Progenitor cell of endocrine pancreas (in vitro differentiated cells): Measurements from ENCODE around the gene HOOK1. TPM values are rescaled to one million over a fixed set of nuclear protein-coding genes. Genes with fewer than 3 reads are reported as not detected.
"Not testable (repeated sequence)": the region's sequence is repeated elsewhere in the genome, so short reads cannot be mapped to it uniquely, and the experiment has no call there.

Experiments
- DNase-seq: peaks from one replicate; pipeline ENCODE4 v3.0.0; 2021; ENCODE audit warnings: low spot score; ENCODE audit not compliant: unreplicated experiment
- H3K27ac Mint-ChIP-seq: 2 replicates; pipeline ENCODE4 v1.8.0; 2021; ENCODE audit warnings: mild to moderate bottlenecking, moderate library complexity, mixed read lengths
- H3K27me3 Mint-ChIP-seq: 2 replicates; pipeline ENCODE4 v1.8.0; 2021; ENCODE audit warnings: mixed read lengths
- H3K36me3 Mint-ChIP-seq: 2 replicates; pipeline ENCODE4 v1.8.0; 2022; ENCODE audit warnings: mixed read lengths; ENCODE audit not compliant: insufficient read depth
- H3K4me1 Mint-ChIP-seq: 2 replicates; pipeline ENCODE4 v1.8.0; 2021; ENCODE audit warnings: low read depth, mixed read lengths
- H3K4me3 Mint-ChIP-seq: 2 replicates; pipeline ENCODE4 v1.8.0; 2021; ENCODE audit warnings: low read depth, mild to moderate bottlenecking, moderate library complexity, mixed read lengths
- H3K9me3 Mint-ChIP-seq: 2 replicates; pipeline ENCODE4 v1.8.0; 2021; ENCODE audit warnings: low read depth, mixed read lengths
- total RNA-seq: library from RNA; stranded (reverse); gene quantifications from 2 replicates; pipeline ENCODE4 v1.2.1, GENCODE V29; 2021
- TF ChIP-seq, protein P1 (sequence below): fragments of 200-600 bp; sonication (generic); IDR thresholded peaks from one replicate; pipeline ENCODE4 v1.5.0; 2021; ENCODE audit warnings: antibody characterized with exemption, mild to moderate bottlenecking; ENCODE audit not compliant: unreplicated experiment

HOOK1 gene
- total RNA-seq, 1 donor from 2014 or later, result 51.2 TPM

DNA sequence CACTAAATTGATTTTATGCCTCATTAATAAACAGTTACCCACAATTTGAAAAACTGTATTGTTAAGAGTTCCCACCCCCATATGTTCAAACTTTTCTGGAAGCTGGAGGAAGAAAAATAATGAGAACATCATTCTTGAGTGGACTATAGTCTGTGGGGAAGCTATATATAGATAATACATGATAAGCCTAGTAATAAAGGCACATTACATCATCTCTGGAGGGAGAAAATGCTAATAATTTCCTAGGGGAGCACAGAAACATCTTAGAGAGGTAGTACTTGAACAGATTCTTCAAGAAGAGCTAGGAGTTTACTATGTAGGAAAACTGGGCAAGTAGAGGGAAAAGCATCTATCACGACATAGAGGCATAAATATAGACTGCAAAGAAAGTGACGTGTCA, 92.2 kb downstream of the HOOK1 start:
- Mint-ChIP-seq H3K27ac (no peak overlapping the region), H3K4me3 (no peak overlapping the region), H3K9me3 (no peaks in the 10 kb centered on the region), H3K27me3 (peaks cover 3% of the 10 kb centered on the region), H3K4me1 (no peaks in the 10 kb centered on the region), H3K36me3 (no peaks in the 10 kb centered on the region)
- no peak for DNase-seq
- TF ChIP-seq, protein P1, sequence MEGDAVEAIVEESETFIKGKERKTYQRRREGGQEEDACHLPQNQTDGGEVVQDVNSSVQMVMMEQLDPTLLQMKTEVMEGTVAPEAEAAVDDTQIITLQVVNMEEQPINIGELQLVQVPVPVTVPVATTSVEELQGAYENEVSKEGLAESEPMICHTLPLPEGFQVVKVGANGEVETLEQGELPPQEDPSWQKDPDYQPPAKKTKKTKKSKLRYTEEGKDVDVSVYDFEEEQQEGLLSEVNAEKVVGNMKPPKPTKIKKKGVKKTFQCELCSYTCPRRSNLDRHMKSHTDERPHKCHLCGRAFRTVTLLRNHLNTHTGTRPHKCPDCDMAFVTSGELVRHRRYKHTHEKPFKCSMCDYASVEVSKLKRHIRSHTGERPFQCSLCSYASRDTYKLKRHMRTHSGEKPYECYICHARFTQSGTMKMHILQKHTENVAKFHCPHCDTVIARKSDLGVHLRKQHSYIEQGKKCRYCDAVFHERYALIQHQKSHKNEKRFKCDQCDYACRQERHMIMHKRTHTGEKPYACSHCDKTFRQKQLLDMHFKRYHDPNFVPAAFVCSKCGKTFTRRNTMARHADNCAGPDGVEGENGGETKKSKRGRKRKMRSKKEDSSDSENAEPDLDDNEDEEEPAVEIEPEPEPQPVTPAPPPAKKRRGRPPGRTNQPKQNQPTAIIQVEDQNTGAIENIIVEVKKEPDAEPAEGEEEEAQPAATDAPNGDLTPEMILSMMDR, result no peak

DNA sequence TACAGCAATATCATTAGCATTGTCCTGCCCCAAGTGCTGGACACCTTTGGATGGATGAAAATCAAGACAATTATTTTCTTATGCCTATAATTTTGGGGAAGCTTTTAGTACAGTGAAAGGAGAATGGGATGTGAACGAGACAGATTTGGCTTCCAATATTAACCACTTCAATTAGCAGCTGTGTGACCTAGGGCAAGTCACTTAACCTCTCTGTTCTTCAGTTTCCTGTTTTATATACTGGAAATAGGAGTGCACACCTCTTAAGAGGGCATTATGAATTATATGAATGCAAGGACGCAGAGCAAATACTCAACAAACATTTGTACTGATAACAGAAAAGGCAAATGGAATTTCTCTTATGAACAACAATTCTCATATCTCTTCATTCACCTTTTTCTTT, 93.3 kb downstream of the HOOK1 start:
- Mint-ChIP-seq H3K27me3 (peaks cover 3% of the 10 kb centered on the region), H3K4me1 (no peaks in the 10 kb centered on the region), H3K4me3 (no peak overlapping the region), H3K9me3 (no peaks in the 10 kb centered on the region), H3K36me3 (no peaks in the 10 kb centered on the region), H3K27ac (no peak overlapping the region)
- no peak for DNase-seq
- TF ChIP-seq, protein P1, result no peak

DNA sequence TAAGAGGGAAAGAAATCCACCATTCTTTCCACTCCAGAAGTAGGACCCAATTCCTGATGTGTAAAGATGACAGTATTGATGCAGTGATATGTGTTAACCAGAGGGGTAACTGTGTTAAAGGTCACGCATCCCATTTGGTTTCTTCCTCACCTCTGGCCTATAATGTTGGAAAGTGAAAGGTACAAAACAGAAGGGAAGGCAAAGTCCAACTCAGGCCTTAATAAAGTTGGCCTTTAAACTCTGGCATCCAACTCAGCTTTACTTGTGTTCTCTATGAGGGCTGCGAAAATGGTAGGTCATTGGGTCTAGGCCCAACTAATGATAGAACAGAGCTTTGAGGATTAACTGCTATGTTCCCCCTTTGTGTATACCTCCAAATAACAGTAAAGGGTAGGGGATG, 93.9 kb downstream of the HOOK1 start:
- Mint-ChIP-seq H3K4me3 (no peak overlapping the region), H3K9me3 (no peaks in the 10 kb centered on the region), H3K27ac (no peak overlapping the region), H3K4me1 (no peaks in the 10 kb centered on the region), H3K27me3 (no peaks in the 10 kb centered on the region), H3K36me3 (no peaks in the 10 kb centered on the region)
- TF ChIP-seq, protein P1, result no peak
- no peak for DNase-seq

DNA sequence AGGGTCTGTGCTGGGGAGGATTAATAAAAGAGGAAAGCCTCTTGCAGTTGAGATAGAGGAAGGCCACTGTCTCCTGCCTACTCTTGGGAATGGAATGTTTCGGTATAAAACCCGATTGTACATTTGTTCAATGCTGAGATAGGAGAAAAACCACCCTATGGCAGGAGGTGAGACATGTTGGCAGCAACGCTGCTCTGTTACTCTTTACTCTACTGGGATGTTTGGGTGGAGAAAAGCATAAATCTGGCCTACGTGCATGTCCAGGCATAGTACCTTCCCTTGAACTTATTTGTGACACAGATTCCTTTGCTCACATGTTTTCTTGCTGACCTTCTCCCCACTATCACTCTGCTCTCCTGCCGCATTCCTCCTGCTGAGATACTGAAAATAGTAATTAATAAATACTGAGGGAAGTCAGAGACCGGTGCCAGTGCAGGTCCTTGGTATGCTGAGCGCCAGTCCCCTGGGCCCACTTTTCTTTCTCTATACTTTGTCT, 100.1 kb downstream of the HOOK1 start:
- H3K4me3 Mint-ChIP-seq, H3K27me3 Mint-ChIP-seq, H3K27ac Mint-ChIP-seq, H3K9me3 Mint-ChIP-seq, H3K4me1 Mint-ChIP-seq, DNase-seq, H3K36me3 Mint-ChIP-seq: not testable (repeated sequence)

DNA sequence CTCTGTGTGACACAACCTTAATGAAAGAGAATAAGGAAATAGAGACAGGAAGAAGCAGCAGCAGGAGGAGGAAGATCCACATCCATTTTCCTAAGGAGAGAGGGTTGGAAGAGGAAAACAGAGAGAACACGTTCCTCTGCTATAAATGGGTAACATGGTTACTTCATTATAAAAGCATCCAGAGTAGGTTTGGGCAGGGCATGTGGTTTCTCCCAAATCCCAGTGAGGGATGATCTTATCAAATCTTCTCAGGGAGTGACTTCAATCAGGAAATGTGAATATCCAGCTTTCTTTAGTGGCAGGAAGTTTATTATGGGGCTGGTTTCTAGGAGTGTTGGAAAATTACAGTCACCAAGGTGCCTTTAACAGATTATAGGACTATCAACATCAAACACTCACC, 100.8 kb downstream of the HOOK1 start:
- no peaks in the 10 kb centered on the region for H3K9me3 Mint-ChIP-seq
- TF ChIP-seq, protein P1, result no peak
- H3K4me3 Mint-ChIP-seq, result no peak overlapping the region
- no peaks in the 10 kb centered on the region for H3K36me3 Mint-ChIP-seq
- H3K27me3 Mint-ChIP-seq, result peaks cover 6% of the 10 kb centered on the region
- no peak overlapping the region for H3K27ac Mint-ChIP-seq
- H3K4me1 Mint-ChIP-seq, result no peaks in the 10 kb centered on the region
- no peak for DNase-seq

DNA sequence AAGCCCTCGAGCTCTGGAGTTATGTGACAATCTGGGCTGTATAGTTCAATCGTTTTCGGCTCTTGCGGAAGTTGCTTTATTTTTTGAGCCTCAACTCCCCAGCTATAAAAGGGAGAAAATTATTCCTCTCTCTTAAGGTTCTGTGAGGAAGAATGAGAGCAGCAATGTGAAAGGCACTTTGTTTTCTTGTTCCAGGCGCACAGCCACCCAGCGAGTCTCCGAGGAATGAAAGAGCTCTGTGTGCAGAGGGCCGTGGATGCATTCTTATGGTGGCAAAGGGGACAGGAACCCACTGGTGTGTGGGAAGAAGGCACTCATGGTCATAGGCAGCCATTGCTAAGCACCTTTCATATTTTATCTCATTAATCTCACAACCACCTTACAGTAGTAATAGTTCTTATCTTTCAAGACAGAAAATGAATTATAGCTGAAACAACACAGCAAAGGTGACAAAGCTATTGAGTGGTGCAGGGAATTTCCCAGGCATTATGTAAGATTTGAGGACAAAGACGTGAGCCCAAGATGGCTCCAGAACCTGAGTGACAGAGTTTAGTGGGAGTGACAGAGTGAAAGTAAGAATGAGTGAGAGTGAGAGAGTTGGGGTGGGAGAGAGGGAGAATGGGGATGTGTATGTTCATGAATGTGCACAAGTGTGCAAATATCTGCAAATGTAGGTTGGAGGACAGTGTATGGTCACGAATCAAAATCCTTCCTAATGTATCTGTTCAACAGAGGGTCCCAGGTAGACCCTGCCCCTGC, 102.5 kb downstream of the HOOK1 start:
- no peak overlapping the region for H3K27ac Mint-ChIP-seq
- no peaks in the 10 kb centered on the region for H3K9me3 Mint-ChIP-seq
- H3K4me3 Mint-ChIP-seq, result no peak overlapping the region
- TF ChIP-seq, protein P1, result no peak
- peaks cover 6% of the 10 kb centered on the region for H3K27me3 Mint-ChIP-seq
- no peaks in the 10 kb centered on the region for H3K4me1 Mint-ChIP-seq
- DNase-seq, result no peak
- H3K36me3 Mint-ChIP-seq, result no peaks in the 10 kb centered on the region
